ENCODE results near the gene SYT2. TPM values are rescaled to one million over a fixed set of nuclear protein-coding genes. Genes with fewer than 3 reads are reported as not detected.

SYT2 gene
- total RNA-seq, 1 experiment from 2014 or later = not detected

- DNase-seq (ENCODE audit: low read depth) = no peak
These were observed 5.7 kb downstream of the SYT2 start for GRCh38 chr1:202704601-202705000.

GRCh38 chr1:202703191-202703590 lies 7.1 kb downstream of the SYT2 start:
- DNase-seq (ENCODE audit: low read depth) = no peak

- no peak for DNase-seq (ENCODE audit: low read depth)
These were observed 8.2 kb downstream of the SYT2 start for GRCh38 chr1:202702088-202702487.

- no peak for DNase-seq (ENCODE audit: low read depth)
These were observed 9.1 kb downstream of the SYT2 start for GRCh38 chr1:202701200-202701599.

- no peak for DNase-seq (ENCODE audit: low read depth)
These were observed 10.2 kb downstream of the SYT2 start for GRCh38 chr1:202700061-202700460.

GRCh38 chr1:202698276-202698675 lies 12.0 kb downstream of the SYT2 start:
- DNase-seq (ENCODE audit: low read depth) = peak; percentile 8

- no peak for DNase-seq (ENCODE audit: low read depth)
These were observed 13.2 kb downstream of the SYT2 start for GRCh38 chr1:202697038-202697437.

- DNase-seq (ENCODE audit: low read depth) = no peak
These were observed 15.9 kb downstream of the SYT2 start for GRCh38 chr1:202694314-202694713.

- peak; percentile 63 for DNase-seq (ENCODE audit: low read depth)
These were observed 17.2 kb downstream of the SYT2 start for GRCh38 chr1:202692959-202693555.

- no peak for DNase-seq (ENCODE audit: low read depth)
These were observed 18.4 kb downstream of the SYT2 start for GRCh38 chr1:202691816-202692215.

GRCh38 chr1:202689493-202690342 lies 20.5 kb downstream of the SYT2 start:
- DNase-seq (ENCODE audit: low read depth) = no peak

- DNase-seq (ENCODE audit: low read depth) = no peak
These were observed 21.2 kb downstream of the SYT2 start for GRCh38 chr1:202689082-202689481.

- no peak for DNase-seq (ENCODE audit: low read depth)
These were observed 21.9 kb downstream of the SYT2 start for GRCh38 chr1:202688401-202688800.

- no peak for DNase-seq (ENCODE audit: low read depth)
These were observed 22.5 kb downstream of the SYT2 start for GRCh38 chr1:202687798-202688197.

- no peak for DNase-seq (ENCODE audit: low read depth)
These were observed 22.9 kb downstream of the SYT2 start for GRCh38 chr1:202687370-202687769.

- no peak for DNase-seq (ENCODE audit: low read depth)
These were observed 24.6 kb downstream of the SYT2 start for GRCh38 chr1:202685641-202686040.

- DNase-seq (ENCODE audit: low read depth) = no peak
These were observed 25.5 kb downstream of the SYT2 start for GRCh38 chr1:202684716-202685115.

- DNase-seq (ENCODE audit: low read depth) = no peak
These were observed 27.2 kb downstream of the SYT2 start for GRCh38 chr1:202683029-202683428.

GRCh38 chr1:202682477-202682876 lies 27.8 kb downstream of the SYT2 start:
- DNase-seq (ENCODE audit: low read depth) = no peak

GRCh38 chr1:202681736-202682420 lies 28.4 kb downstream of the SYT2 start:
- no peak for DNase-seq (ENCODE audit: low read depth)

GRCh38 chr1:202680586-202681352 lies 29.5 kb downstream of the SYT2 start:
- DNase-seq (ENCODE audit: low read depth) = no peak
